HG03095 (cell line): ENCODE results near the gene ANKRD13B.
"Not testable (repeated sequence)": the region's sequence is repeated elsewhere in the genome, so short reads cannot be mapped to it uniquely, and the experiment has no call there.

Experiments
- ATAC-seq: cut with Tn5 transposase; IDR thresholded peaks from one replicate; pipeline ENCODE4 v1.9.1; 2021; ENCODE audit warnings: moderate library complexity; ENCODE audit not compliant: unreplicated experiment

The ANKRD13B gene

DNA sequence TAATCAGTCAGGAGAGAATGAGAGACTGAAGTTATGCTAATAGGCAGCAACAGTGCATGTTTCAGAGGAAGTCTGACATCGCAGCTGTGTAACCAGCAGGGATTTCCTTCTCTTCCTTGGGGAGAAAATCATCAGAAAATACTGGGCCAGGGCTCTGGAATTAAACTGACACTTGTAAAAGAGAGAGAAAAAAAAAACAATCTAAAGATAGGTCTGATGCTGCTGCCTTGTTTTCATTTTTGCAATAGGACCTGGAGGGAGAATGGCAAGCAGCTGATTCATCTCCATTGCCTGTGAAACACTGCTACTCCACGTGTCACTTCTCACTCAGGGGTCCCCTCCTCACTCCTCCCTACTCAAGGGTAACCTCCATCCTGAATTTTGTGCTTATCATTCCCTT is 47.5 kb downstream of the ANKRD13B start:
- ATAC-seq = no peak

DNA sequence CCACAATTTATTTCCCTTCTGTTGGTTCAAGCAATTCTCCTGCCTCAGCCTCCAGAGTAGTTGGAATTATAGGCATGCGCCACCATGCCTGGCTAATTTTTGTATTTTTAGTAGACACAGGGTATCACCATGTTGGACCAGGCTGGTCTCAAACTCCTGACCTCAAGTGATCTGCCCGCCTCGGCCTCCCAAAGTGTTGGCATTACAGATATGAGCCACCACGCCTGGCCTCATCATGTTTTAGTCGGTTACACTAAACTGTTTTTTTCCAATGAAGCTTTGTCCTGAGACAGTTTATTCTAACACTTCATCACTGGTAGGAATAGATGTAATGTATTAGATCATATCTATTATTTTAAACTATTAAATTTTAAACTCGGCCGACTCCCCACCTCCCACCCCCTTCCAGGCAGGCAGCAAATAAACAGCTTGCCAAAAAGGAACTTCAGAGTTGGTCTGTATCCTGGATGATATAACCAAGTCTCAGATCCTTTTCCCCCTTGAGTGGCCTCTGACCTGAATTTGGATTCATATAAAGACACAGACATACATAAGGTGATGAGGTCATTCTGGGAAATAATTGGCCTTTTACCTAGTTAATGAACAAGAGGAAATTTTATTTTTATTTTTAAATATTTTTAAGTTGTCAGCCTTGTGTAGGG is 48.2 kb downstream of the ANKRD13B start:
- no peak for ATAC-seq

DNA sequence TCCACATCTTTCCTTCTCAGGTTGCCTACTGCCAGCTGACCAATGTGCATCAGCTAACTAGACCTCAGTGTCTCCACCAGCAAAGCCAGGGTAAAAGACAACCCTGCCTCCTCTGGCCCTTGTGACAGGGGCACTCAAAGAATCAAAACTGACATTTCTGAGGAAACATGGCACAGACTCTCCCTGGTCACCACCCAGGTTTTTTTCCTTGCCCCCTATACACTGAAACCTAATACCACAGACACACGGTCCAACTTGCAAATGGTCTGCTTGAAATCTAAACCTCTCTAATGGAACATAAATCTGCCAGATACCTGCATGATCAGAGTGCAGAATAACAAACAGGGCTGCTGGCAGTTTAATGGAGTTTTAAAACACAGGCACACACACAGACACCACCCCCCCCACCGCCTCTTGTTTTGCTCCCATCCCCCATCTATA is 49.3 kb downstream of the ANKRD13B start:
- ATAC-seq = no peak

DNA sequence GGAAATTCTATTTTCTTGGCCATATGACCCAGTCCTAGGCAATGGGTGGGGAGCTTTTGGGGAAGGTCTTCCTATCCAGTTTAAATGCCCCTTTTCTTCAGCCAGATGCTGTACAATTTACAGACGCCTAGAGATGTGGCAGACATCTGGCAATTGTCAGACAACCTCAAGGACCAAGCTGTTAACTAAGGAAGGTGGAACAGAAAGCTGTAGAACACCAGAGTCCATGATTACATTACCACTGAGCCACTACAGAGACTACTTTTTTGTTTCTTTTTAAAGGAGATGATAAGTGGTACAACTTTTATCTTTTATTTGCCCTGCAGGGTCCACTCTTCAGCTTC is 50.9 kb downstream of the ANKRD13B start:
- ATAC-seq = no peak

DNA sequence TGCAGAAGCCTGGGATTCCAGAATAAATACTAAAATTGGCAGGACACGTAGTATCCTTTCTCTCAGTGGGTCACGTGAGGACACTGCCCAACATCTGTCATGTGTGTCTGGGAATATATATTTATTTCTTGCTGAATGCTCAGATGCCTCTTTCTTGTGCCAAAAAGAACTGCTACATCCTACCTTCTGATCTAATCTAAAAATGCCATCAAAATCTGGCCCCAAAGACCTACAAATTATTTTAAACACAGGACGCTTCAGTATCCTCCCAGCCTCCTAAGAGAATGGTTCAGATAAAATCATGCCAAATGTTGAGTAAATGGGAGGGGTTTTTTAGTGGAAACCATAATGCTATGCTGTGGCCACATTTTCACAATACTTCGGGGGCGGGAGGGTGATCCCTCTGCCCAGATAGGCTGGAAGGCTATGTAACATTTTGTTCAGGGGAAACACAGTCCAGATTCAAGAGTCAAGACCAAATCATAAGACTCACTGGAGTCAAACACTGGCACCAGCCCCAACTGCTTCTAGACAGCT is 52.7 kb downstream of the ANKRD13B start:
- no peak for ATAC-seq

DNA sequence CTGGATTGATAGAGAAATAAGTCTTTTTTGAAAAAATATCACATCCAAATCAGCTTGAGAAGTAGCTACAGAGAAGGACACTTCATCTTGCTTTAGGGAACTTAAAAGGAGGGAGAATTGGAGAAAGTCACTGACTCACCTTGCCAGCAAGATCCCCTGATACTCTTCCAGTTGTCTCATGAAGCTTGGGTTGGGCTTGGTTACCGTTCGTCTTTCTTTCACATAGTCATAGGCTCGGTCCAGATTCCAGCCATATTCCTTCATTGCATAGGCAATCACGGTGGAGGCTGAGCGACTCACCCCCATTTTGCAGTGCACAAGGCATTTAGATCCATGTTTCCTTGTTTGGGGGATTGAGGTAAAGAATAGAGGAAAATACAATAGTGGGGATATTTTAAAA is 55.1 kb downstream of the ANKRD13B start:
- no peak for ATAC-seq

DNA sequence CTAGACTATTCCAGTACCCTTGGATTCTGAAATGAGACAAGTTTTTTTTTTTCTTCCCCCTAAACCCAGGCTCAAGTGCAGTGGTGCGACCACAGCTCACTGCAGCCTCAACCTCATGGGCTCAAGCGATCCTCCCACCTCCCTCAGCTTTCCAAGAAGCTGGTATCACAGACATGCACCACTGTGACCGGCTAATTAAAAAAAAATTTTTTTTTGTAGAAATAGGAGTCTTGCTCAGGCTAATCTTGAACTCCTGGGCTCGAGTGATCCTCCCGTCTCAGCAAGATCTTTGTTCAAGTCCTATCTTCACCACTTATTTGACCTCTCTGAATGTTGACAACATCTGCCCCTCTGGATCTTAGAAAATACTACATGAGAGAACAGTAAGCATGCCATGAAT is 56.4 kb downstream of the ANKRD13B start:
- ATAC-seq = no peak

DNA sequence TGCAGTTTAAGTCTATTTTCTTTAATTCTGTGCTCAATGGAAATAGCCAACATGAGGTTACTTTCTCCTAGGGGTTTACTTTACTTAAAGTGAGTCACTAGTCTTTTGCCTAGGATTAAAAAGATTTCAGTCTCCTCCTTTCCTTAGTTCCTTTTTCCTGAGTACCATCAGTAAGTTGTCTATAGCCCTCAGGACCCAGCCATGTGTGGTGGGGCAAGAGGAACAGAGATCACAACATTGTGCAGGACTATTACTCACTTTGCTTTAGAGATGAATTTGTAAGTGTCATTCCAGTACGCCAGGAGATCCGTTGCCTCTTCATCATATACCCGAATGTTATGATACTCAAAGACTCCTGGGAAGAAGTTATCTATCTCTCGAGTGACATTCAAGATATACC is 57.5 kb downstream of the ANKRD13B start:
- no peak for ATAC-seq

DNA sequence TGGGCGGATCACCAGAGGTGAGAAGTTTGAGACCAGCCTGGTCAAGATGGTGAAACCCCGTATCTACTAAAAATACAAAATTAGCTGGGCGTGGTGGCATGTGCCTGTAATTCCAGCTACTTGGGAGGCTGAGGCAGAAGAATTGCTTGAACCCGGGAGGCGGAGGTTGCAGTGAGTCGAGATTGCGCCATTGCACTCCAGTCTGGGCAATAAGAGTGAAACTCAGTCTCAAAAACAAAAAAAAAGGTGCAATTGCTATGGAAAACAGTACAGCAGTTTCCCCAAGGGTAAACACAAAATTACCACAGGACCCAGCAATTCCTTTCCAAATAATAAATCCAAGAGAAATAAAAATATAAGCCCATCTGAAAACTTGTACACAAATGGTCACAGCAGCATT is 59.0 kb downstream of the ANKRD13B start:
- not testable (repeated sequence) for ATAC-seq

DNA sequence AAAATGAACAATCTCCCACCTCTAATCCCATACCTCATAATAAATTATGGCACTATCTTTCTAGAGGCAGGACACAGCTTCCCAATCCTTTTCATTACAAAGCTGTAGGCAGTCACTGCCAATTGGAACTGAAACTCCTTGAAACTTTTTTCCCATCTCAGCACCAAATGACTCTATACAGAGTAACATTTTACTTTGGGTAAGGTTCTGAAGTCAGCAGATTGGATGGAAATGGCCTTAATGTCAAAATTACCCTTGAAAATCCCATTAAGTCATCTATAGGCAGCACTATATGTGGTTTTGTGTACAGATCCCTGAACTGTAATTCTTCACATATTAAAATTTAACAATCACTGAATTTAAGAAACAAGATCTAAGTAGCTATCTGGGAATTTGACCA is 60.0 kb downstream of the ANKRD13B start:
- no peak for ATAC-seq

DNA sequence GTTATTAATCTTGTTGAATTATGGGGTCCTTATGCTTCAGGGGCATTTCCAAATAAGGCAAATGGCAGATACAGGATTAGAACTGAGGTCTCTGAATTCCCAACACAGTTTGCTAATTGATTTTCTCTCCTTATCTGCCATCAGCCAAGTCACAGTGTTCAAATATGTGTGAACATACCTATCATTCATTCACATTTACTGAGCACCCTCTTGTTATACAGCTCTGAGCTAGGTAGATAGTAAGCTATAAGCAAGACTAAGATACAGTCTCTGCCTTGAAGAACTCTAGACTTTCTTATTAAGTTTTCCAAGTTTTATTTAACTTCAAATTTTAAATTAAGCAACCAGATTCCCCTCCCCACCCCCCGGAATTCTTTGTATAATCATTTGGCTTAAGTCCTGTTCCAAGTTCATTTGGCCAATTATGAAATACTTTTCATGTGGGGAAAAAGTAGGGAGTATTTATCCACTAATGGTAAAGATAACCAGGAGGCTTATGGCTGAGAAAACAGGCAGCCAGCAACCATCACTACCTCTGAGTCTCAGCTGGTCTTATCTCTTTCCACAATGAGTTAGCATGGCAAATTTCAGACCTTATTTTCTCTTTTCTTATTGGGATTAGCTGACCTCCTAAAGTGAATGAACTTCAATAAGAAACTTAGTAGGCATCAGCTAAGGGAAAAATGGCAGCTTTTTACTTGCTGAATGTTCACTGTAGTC is 61.2 kb downstream of the ANKRD13B start:
- no peak for ATAC-seq

DNA sequence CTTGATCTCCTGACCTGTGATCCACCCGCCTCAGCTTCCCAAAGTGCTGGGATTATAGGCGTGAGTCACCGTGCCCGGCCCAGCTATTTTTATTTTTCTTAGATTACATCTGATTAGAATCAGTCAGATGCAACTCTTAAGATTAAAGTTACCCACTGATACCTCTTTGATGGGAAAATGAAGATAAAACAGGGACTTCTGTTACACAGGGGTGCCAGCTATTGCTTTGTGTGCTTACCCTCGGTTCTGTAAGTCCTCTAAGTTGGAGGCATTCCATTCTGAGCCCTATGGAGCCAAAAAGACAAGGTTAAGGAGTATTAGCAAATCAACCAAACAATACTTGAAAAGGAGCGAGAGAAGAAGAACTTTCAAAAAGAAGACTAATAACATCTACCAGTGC is 62.4 kb downstream of the ANKRD13B start:
- ATAC-seq = no peak

DNA sequence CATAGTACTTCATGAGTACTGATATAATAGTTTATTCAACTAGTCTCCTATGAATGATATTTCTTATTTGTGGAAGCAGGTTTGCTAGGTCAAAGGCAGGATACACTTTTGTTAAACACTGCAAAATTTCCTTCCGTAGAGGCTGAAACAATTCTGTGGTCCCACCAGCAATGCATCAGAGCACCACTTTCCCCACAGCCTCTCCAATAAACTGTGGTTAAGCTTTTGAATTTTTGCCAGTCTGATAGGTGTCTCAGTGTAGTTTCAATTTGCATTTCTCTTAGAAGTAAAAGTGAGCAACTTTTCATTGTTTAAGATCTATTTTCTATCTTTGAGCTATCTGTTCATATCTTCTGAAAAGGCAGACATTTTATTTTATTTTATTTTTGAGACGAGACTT is 66.2 kb downstream of the ANKRD13B start:
- no peak for ATAC-seq

DNA sequence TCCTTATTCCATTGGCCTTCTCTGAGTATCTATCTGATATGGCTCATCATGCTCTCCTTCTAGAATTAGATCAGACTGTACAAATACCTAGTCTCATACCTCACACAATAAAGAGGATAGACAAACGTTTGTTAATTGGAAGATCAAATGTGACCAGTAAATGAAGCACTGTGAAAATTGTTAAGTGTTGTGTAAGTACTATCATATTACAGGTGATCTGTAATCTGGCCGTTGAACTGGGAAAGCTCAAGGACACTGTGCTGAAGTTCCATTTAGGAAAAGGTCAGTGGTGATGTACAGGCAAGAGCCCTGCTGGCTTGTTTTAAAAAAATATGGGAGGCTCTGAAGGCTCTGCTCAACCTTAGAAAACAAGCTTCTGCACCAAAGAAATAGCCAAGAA is 68.3 kb downstream of the ANKRD13B start:
- ATAC-seq = no peak

DNA sequence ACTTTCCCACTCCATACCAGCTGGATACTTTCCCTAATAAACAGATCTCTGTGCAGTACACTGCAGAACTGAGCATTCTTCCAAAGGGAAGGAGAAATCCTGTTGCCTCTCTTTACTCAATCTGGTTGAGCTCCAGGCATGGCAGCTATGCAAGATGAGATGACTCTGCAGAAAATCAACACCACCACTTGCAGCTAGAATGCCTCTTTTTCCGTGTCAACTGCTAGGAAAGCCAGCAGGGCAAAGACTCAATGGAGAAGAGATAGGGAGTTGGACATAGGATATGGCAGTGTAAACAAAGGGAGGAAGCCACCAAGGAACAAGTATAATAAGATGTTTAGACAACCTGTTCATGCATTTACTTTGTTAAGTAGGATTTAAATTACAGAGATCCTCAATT is 70.2 kb downstream of the ANKRD13B start:
- ATAC-seq = no peak
